HG03066 (cell line): Measurements from ENCODE around the gene PRRG2.

ENCODE experiments used
- ATAC-seq: cut with Tn5 transposase; IDR thresholded peaks from one replicate; pipeline ENCODE4 v1.9.1; 2021; ENCODE audit warnings: low read depth; ENCODE audit not compliant: unreplicated experiment

PRRG2 gene

DNA sequence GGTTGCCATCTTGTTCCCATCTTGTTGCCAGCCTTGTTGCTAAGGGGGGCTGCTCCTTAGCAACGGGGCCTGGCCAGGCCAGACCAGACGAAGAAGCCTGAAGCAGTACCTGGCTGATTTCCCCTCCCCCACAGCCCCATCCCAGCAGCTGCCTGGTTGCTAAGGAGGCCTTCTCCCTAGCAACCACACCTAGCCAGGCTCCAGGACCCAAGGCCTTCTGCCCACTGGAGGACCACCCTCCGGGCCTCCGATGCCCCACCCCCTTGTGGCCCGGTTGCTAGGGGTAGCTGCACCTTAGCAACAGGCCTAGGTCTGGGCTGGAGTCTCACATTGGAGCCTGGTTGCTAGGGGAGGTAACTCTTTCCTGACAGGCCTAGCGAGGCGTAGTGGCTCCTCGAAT is 3.9 kb downstream of the PRRG2 start:
- ATAC-seq = no peak

DNA sequence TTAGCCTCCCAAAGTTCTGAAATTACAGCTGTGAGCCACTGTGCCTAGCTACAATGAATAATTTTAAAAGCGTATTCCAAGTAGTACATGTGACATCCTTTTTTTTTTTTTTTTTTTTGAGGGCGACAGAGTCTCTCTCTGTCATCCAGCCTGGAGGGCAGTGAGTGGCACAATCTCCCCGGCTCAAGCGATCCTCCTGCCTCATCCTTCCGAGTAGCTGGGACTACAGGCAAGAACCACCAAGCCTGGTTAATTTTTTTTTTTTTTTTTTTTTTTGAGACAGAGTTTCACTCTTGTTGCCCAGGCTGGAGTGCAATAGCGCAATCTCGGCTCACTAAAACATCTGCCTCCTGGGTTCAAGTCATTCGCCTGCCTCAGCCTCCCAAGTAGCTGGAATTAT is 6.1 kb downstream of the PRRG2 start:
- no peak for ATAC-seq

DNA sequence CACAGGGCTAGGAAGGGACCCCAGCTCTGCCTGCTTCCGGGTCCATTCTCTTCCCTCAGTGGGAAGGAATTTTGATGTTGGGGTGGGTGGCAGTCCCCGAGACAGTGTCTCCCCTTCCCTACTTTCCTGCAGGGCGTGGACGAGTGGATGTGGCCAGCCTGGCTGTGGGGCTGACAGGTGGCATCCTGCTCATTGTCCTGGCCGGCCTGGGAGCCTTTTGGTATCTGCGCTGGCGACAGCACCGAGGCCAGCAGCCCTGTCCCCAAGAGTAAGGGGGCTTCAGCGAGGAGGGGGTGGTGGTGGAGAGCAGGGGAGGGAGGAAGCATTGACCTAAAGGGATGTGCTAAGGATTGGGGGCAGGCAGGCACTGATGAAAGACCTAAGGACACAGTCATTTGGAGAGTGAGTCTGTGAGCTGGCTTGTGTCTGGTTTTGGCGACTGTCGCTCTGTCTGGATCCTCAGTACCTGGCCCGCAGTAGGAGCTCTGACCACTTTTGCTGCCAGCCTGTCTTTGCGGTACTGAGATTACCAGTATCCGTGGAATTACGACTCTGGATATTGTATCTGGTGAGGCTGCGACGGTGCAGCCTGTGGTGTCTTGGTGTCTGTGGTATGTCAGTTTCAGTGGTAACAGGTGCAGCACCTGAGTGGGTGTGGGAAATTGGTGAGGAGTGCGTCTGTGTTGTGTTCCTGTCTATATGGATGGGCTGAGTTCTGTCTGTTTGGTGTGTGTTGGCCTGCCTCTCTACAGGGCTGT is 7.4 kb downstream of the PRRG2 start:
- ATAC-seq = no peak

DNA sequence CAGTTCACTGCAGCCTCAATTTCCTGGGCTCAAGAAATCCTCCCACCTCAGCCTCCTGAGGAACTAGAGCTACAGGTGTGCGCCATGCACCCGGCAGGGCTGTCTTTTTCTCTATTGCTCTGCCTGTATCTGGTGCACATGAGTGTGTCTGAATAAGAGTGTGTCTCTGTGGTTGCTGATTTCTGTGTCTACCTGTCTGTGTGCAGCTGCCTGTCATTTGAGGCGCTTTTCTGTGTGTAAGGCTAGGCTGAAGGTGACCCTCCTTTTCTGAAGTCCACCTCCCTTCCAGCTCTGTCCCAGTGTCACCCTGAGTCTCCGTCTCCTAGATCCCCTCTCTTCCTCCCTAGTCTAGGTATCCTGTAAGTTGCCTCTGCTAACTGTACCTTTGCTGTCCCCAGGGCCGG is 8.4 kb downstream of the PRRG2 start:
- no peak for ATAC-seq

DNA sequence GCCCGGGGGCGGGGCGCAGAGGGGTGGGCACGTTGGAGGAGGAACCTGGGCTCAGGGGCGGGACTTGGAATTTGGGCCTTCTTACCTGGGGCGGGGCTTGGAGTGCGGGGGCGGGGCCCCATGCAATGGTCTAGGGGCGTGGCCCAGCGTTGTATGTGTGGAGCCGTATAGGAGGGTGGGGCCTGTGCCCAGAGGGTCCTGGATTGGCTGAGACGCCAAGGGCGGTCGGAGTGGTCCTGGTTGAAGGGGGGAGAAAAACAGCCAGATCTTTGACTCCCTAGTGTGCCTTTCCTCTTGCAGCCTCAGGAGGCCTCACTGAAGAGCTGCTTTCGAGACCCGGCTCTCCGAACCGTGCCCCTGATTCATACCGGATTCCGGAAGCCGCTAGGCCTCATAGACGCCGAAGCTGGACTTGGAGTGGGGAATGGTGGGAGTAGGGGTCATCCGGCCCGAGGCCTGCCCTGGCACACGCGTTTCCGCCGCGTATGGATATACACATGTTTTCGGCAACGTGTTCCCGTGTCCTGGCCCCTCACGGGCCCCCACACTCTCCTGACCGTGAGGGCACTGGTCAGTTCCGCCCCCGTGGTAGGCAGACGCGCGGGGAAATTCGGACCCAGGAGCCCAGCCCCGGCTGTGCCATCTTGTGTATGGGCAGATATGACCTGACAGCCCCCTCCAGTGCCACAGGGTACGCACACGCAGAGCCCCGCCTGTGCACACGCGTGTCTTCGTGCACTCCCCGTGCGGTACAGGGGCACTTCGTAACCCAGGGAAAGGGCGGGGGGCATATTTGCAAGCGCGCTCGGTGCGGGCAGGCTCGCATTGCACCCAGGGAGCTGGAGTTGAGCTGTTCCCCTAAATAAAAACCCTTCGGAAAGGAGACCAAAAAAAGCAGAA is 9.2 kb downstream of the PRRG2 start:
- ATAC-seq = peak; percentile 63

DNA sequence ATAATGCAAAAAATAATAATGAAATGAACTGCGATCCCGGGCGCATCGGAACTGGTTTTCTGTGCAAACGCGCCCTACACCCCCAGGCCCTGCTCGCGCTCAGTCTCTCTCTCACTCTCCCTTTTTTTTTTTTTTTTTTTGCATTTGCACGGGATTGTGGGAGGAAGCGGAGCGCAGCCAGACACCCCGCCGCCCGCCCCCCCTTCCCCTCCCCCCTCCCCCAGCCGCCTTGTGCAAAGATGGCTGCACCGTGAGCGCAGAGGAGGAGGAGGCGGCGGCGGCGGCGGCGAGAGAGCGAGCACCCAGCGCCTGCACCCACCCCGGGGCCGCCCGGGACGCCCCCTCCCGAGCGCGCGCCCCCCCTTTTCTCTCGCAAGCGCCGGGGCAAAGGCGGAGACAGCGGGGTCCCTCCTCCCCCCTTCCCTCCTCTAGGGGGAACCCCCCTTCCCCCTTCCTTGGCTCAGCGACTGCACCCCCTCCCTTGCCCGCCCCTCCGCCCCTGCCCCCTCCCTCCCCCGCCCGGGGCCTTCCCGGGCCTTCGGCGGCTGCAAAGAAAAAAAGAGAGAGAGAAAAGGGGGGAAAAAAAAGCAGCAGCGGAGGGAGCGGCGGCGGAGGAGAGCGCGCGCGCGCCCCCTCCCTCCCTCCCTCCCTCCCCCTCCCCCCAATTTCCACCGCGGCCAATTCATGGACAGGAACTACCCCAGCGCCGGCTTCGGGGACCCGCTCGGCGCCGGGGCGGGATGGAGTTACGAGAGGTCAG is 10.0 kb downstream of the PRRG2 start, which contains the start of gene PRR12:
Gene PRR12 (plus strand): TSS at position 212 of the 760 bp plus-strand sequence. CDS start 473 bp downstream, at position 685.
- ATAC-seq = no peak

DNA sequence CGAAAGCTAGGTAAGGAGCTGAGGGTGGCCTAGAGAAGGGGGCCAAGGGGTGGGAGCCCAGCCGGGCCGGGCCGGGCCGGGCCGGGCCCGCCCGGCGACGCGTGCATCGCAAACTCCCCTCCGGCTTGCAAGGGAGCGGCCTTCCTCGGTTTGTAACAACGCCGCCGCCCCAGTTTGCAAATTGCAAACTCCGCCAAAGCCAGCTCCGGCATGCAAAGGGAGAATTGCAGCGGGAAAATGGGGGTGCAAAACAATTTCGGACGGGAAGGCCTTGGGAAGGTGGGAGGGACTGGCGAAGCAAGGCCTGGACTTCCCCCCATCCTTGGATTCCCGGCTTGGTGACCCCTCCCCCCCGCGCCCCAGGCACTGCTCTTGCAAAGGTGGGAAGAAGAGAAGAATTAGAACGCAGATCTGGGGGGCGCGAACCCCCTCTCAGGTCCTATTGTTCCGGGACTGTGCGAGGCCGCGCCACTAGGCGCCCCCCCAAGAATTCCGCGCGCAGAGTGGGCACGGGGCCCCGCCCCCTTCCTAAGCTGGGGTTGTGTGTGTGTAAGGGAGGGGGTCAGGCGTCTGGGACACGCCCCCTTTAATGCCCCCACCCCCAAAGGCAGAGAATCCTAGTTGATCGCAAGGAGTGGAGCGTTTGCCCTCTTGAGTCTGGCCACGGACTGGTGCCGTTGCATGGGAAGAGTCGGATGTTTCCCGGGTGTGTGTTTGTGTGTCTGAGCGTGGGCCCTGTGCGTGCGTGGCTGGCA is 10.8 kb downstream of the PRRG2 start:
- ATAC-seq = no peak

GRCh38 chr19:49592486-49593232 is 11.5 kb downstream of the PRRG2 start:
- ATAC-seq = no peak

DNA sequence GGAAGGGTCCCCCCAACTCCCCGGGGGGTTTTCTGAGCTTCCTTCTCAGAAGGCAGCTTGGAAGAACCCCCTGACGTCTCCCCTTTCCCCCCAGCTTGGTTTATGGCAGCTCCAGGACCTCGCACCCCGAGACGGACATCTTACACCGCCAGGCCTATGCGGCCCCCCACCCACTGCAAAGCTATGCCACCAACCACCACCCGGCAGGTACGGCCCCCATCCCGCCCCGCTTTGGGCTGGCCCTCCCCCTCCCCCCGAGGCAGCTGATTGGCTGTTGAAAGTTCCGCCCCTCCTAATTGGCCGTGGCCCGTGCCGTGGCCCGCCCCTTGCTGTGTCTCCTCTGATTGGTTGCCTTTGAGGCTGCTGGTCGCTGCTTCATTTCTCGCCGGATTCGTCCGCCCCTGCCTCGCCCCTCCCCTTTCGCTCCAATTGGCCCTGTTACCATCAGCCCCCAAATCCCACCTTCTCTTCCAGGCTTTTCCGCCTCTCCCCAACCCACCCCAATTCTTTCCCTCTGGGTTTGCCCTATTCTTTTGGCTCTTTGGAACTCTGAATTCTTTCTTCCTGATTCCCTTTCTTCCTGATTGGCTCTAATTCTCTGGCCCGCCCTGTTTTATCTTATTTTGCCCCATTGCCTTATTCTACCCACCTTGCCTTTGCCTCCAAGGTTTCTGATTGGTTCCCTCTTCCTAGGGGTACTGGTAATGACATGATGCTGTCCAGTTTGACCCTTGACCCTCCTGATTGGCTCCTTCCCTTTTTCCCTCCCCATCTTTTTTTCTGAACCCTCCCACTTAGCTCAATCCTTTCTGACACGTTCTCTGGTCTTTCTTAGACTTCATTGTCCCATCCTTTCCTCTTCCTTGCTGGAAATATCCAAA is 12.4 kb downstream of the PRRG2 start:
- ATAC-seq = peak; percentile 48

- no peak for ATAC-seq
These were observed 13.3 kb downstream of the PRRG2 start for GRCh38 chr19:49594157-49594992.

- ATAC-seq = no peak
These were observed 14.1 kb downstream of the PRRG2 start for GRCh38 chr19:49594993-49595818.

- ATAC-seq = no peak
These were observed 14.8 kb downstream of the PRRG2 start for GRCh38 chr19:49595819-49596404.

DNA sequence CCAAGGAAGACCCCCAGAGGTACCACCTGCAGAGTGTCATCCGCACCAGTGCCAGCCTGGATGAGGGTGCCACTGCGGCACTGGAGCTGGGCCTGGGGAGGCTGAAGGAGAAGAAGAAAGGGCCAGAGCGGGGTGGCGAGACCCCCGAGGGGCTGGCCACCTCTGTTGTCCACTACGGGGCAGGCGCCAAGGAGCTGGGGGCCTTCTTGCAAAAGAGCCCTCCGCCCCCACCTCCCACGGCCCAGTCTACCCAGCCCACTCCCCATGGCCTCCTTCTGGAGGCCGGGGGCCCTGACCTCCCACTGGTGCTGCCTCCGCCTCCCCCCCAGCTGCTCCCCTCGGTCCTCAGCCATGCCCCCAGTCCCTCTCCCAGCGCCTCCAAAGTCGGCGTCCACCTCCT is 15.3 kb downstream of the PRRG2 start:
- ATAC-seq = no peak

DNA sequence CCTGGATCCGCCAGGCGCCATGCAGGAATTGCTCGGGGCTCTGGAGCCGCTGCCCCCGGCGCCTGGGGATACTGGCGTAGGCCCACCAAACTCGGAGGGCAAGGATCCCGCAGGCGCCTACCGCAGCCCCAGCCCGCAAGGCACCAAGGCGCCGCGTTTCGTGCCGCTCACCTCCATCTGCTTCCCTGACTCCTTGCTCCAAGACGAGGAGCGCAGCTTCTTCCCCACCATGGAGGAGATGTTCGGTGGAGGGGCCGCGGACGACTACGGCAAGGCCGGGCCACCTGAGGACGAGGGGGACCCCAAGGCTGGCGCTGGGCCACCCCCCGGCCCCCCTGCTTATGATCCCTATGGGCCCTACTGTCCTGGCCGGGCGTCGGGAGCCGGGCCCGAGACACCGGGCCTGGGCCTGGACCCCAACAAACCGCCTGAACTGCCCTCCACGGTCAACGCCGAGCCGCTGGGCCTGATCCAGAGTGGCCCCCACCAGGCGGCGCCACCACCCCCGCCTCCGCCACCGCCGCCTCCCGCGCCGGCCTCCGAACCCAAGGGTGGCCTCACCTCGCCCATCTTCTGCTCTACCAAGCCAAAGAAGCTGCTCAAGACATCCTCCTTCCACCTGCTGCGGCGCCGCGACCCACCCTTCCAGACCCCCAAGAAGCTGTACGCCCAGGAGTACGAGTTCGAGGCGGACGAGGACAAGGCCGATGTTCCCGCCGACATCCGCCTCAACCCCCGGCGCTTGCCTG is 16.0 kb downstream of the PRRG2 start:
- ATAC-seq = no peak

DNA sequence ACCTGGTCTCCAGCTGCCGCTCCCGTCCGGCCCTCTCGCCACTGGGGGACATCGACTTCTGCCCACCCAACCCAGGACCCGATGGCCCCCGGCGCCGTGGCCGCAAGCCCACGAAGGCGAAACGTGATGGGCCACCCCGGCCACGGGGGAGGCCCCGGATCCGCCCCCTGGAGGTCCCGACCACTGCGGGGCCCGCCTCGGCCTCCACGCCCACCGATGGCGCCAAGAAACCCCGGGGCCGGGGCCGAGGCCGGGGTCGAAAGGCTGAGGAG is 16.5 kb downstream of the PRRG2 start:
- ATAC-seq = no peak
